Mononuclear cell (primary cell): Measurements from ENCODE around the gene IGLON5. TPM values are rescaled to one million over a fixed set of nuclear protein-coding genes. Genes with fewer than 3 reads are reported as not detected.
A peak's percentile ranks its signal among the peaks of the same experiment; 100 is the strongest.

Source experiments
- H3K27me3 ChIP-seq: 2 replicates; pipeline ENCODE4 v1.6.0; 2011; ENCODE audit warnings: low read length, control low read depth; ENCODE audit not compliant: insufficient read depth
- H3K4me1 ChIP-seq: 2 replicates; pipeline ENCODE4 v1.5.1; 2011; ENCODE audit warnings: mild to moderate bottlenecking, low read length, control low read depth; ENCODE audit not compliant: insufficient read depth
- H3K4me3 ChIP-seq: 2 replicates; pipeline ENCODE4 v1.5.1; 2011; ENCODE audit warnings: mild to moderate bottlenecking, low read length, moderate library complexity
- H3K9me3 ChIP-seq: 2 replicates; pipeline ENCODE4 v1.5.1; 2011; ENCODE audit warnings: low read depth, mild to moderate bottlenecking, control low read depth, low read length
- total RNA-seq: library from RNA; depleted of rRNA; stranded (reverse); fragments of >200 nt; gene quantifications from one replicate; pipeline ENCODE4 v1.2.3, GENCODE V29; 2012

IGLON5 gene
- total RNA-seq, 1 donor, result not detected

DNA sequence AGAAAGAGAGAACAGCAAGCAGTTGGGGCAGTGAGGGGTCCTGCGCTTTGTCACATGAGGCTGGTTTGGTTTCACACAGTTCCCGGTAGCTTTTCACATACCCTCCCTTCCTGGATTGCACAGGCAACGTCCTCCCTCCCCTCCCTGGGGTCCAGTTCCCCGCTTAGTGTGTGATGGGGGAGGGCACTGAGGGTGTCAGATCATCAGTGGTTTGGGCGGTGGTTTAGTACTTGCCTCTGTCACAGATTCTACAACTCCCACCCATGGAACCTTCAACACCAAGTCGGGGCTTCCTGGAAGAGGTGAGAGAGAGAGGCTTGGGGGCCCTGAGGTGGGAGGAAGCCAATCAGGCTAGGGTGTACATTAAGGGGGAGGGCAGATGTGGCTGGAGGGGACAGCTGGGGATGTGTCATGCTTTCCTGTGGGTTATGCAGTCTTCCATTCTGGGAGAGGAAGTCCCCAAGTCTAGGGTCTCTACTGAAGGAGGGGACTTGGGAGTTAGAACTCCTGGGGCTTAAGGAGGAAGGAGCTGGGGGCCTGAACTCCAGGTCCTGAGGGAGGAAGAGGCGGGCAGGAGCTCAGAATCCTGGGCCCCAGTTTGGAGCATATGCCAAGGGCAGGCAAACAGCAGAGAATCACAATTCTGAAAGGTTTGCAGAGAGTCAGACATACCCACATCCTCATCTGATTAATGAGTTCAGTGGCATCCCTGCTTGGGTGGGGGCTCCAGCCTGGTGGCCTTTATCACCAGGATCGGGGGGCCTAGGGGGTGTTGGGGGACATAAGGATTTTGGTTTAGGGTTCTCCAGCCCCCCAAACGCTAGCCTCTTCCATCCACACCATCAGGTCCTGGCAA, 61.4 kb downstream of the IGLON5 start, which contains the start of gene NKG7:
Gene NKG7 (minus strand): TSS at position 6 of the 856 bp plus-strand sequence. CDS start 119 bp downstream, outside the sequence.
- Histone ChIP-seq H3K4me3 (peak within 1 kb of the TSS; percentile 50), H3K9me3 (no peaks in the 10 kb centered on the region), H3K4me1 (peaks cover 74% of the 10 kb centered on the region), H3K27me3 (no peaks in the 10 kb centered on the region)

DNA sequence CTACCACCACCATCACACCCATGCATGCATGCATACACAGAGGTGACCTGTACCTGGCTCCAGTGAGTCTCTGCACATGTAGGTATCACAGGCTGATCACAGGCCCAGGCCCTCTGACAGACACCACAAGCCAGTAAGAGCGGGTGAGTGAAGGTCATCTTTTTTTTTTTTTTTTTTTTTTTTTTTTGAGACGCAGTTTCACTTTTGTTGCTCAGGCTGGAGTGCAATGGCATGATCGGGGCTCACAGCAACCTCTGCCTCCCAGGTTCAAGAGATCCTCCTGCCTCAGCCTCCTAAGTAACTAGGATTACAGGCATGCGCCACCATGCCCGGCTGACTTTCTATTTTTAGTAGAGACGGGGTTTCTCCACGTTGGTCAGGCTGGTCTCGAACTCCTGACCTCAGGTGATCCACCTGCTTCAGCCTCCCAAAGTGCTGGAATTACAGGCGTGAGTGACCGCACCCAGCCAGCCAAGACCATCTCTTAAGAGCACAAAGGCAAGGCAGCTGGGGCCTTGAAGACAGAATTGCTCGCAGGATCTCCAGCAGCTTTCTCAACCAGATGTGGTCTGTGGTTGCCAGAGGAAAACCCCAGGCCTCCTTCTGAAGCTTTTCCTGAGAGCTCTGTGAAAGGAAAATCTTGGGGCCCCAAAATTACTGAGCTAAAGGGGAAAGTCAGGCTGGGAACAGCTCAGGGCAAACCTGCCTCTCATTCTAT, 64.2 kb downstream of the IGLON5 start:
- Histone ChIP-seq H3K27me3 (no peaks in the 10 kb centered on the region), H3K4me1 (peaks cover 57% of the 10 kb centered on the region), H3K9me3 (no peaks in the 10 kb centered on the region), H3K4me3 (no peak overlapping the region)

DNA sequence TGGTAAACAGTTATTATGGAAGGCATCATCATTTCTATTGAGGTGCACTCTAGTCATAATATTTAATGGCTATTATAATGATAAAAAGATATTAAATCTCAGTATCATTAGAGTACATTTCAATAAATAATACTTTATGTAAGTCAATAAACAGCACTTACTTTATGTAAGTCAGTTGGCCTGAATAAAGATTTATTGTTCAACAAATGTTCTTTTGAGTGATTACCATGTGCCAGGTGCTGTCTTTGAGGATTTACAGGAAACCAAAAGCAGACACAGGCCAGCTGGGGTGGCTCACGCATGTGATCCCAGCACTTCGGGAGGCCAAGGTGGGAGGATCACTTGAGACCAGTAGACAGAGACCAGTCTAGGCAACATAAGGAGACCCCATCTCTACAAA, 66.0 kb downstream of the IGLON5 start:
- Histone ChIP-seq H3K9me3 (no peaks in the 10 kb centered on the region), H3K4me1 (peaks cover 39% of the 10 kb centered on the region), H3K4me3 (no peak overlapping the region), H3K27me3 (no peaks in the 10 kb centered on the region)

DNA sequence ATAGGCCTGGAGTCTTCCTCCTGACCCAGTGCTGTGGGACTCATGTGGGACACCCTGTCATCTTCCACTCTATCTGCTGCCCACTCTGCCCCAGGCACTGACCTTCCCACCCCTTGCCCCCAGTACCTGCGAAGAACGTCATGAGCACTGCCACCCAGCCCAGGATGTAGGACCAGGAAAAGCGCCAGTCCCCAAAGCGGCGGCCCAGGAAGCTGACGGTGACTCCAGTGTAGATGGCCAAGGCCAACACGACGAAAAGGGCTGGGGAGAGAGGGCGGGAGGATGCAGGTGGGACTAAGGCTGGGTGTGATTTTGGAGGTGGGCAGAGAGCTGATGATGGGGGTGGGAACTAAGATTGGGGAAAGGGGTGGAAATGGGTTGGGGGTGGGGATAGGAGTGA, 68.9 kb downstream of the IGLON5 start:
- Histone ChIP-seq H3K9me3 (no peaks in the 10 kb centered on the region), H3K4me3 (no peak overlapping the region), H3K4me1 (peaks cover 10% of the 10 kb centered on the region), H3K27me3 (no peaks in the 10 kb centered on the region)

Other genes starting within 250 kb of the IGLON5 start
- gene KLK13, start 246.6 kb upstream of the IGLON5 start, total RNA-seq, result not detected
- 0.10 TPM for gene KLK14, start 228.8 kb upstream of the IGLON5 start, total RNA-seq
- 1.9 TPM for gene CTU1, start 203.2 kb upstream of the IGLON5 start, total RNA-seq
- 9.4 TPM for gene SIGLEC9, start 186.7 kb upstream of the IGLON5 start, total RNA-seq
- 6.0 TPM for gene SIGLEC7, start 169.3 kb upstream of the IGLON5 start, total RNA-seq
- gene CD33, start 86.6 kb upstream of the IGLON5 start, total RNA-seq, result 24.5 TPM
- not detected for gene SIGLECL1, start 60.6 kb upstream of the IGLON5 start, total RNA-seq
- 0.10 TPM for gene VSIG10L, start 30.5 kb downstream of the IGLON5 start, total RNA-seq
- gene ETFB, start 54.7 kb downstream of the IGLON5 start, total RNA-seq, result 21.5 TPM
- 0.10 TPM for gene CLDND2, start 57.4 kb downstream of the IGLON5 start, total RNA-seq
- gene NKG7, start 61.0 kb downstream of the IGLON5 start, total RNA-seq, result 119 TPM
- 0.21 TPM for gene LIM2, start 76.3 kb downstream of the IGLON5 start, total RNA-seq
- gene C19orf84, start 78.9 kb downstream of the IGLON5 start, total RNA-seq, result 0.21 TPM
- 12.0 TPM for gene SIGLEC10, start 106.0 kb downstream of the IGLON5 start, total RNA-seq
- gene SIGLEC8, start 146.8 kb downstream of the IGLON5 start, total RNA-seq, result not detected
- gene CEACAM18, start 166.9 kb downstream of the IGLON5 start, total RNA-seq, result not detected
- gene SIGLEC12, start 190.2 kb downstream of the IGLON5 start, total RNA-seq, result not detected
- 0.84 TPM for gene SIGLEC6, start 220.0 kb downstream of the IGLON5 start, total RNA-seq